ENCODE data around the gene MS4A4E.
"Not testable (repeated sequence)": the region's sequence is repeated elsewhere in the genome, so short reads cannot be mapped to it uniquely, and the experiment has no call there.

MS4A4E gene

DNA sequence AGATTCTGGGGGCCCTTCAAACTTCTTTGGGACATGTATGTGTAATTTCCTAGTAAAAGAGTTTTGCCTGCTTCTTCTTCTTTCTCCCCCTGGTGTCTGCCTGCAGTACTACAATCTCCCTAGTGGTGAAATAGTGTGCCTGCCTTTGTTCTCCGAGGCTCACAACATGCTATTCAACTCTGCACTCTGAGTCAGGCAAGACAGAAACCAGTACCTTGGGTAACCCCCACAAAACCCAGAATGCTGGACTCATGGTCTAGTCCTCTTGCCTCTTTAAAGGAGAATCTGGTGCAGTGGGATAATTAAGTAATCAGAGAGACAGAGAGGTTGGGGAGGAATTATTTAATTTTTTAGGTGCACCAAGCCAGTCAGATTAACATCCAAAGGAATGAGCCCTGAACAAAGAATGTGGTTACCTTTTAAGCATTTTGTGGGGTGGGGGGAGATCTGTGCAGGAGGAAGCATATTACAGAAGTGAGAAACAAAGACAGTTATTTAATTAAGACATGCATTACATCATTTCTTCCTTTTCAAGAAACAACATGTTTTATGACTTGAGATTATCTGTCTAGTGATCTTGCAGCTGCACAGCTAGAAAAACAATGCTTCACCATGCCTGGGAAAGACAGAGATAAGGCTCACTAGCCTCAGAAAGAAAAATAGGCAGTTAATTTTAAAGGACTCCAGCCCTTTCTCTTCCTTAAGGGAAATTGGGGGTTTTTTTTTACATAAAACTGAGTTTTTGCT lies 49.1 kb downstream of the MS4A4E start:
- TF ChIP-seq, protein P1, sequence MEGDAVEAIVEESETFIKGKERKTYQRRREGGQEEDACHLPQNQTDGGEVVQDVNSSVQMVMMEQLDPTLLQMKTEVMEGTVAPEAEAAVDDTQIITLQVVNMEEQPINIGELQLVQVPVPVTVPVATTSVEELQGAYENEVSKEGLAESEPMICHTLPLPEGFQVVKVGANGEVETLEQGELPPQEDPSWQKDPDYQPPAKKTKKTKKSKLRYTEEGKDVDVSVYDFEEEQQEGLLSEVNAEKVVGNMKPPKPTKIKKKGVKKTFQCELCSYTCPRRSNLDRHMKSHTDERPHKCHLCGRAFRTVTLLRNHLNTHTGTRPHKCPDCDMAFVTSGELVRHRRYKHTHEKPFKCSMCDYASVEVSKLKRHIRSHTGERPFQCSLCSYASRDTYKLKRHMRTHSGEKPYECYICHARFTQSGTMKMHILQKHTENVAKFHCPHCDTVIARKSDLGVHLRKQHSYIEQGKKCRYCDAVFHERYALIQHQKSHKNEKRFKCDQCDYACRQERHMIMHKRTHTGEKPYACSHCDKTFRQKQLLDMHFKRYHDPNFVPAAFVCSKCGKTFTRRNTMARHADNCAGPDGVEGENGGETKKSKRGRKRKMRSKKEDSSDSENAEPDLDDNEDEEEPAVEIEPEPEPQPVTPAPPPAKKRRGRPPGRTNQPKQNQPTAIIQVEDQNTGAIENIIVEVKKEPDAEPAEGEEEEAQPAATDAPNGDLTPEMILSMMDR (IDR thresholded peaks at IDR 0.05; ENCODE audit: control insufficient read depth, extremely low read depth, insufficient read depth) = peak; percentile 66
- H3K4me3 ChIP-seq (ENCODE audit: low read depth, low read length) = no peak overlapping the region
- peak; percentile 8 for DNase-seq (ENCODE audit: low read depth)

DNA sequence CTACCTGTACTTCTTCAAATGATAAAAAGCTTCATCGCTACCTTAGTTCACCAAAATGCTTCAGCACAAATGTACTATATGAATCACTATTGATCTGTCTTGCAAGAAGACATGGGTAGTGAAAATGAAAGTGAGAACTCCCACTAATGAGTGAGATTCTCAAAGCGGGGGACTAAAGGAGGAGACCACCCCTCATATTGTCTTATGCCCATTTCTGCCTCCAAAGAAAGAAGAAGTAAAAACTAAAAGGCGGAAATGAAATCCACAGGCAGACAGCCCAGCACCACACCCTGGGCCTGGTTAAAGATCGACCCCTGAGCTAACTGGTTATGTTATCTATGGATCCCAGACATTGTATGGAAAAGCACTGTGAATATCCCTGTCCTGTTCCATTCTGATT lies 50.4 kb downstream of the MS4A4E start:
- H3K4me3 ChIP-seq (ENCODE audit: low read depth, low read length); DNase-seq (ENCODE audit: low read depth): not testable (repeated sequence)

- DNase-seq (ENCODE audit: low read depth); H3K4me3 ChIP-seq (ENCODE audit: low read depth, low read length): not testable (repeated sequence)
These were observed 54.5 kb downstream of the MS4A4E start for GRCh38 chr11:60188481-60188880.

DNA sequence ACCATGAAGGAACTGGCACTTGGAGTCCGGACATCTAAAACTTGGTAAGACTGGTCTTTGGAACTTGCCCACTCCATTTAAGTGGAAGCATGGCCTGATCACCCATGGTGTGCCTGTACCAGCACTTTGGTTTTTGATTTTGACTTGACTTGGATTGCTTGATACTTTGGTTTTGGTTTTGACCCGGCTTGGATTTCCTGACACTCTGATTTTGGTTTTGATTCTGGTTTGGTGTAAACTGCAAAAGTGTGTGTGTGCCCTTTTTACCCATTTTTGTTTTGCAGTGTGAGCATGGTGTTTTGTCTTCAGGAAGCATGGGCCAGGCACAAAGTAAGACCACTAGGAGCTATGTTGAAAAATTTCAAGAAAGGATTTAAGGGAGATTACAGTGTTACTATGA lies 56.8 kb downstream of the MS4A4E start:
- not testable (repeated sequence) for DNase-seq (ENCODE audit: low read depth); H3K4me3 ChIP-seq (ENCODE audit: low read depth, low read length)

DNA sequence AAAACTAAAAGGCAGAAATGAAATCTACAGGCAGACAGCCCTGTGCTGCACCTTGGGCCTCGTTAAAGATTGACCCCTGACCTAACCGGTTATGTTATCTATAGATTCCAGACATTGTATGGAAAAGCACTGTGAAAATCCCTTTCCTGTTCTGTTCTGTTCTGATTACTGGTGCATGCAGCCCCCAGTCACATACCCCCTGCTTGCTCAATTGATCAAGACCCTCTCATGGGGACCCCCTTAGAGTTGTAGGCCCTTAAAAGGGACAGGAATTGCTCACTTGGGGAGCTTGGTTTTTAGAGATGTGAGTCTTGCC lies 57.5 kb downstream of the MS4A4E start:
- not testable (repeated sequence) for H3K4me3 ChIP-seq (ENCODE audit: low read depth, low read length); DNase-seq (ENCODE audit: low read depth)

- no peak overlapping the region for H3K4me3 ChIP-seq (ENCODE audit: low read depth, low read length)
- TF ChIP-seq, protein P1 (IDR thresholded peaks at IDR 0.05; ENCODE audit: control insufficient read depth, extremely low read depth, insufficient read depth) = no peak
- DNase-seq (ENCODE audit: low read depth) = no peak
These were observed 58.0 kb downstream of the MS4A4E start for GRCh38 chr11:60184824-60185511.

- TF ChIP-seq, protein P1 (IDR thresholded peaks at IDR 0.05; ENCODE audit: control insufficient read depth, extremely low read depth, insufficient read depth) = no peak
- H3K4me3 ChIP-seq (ENCODE audit: low read depth, low read length) = no peak overlapping the region
- no peak for DNase-seq (ENCODE audit: low read depth)
These were observed 59.2 kb downstream of the MS4A4E start for GRCh38 chr11:60183591-60184205.

DNA sequence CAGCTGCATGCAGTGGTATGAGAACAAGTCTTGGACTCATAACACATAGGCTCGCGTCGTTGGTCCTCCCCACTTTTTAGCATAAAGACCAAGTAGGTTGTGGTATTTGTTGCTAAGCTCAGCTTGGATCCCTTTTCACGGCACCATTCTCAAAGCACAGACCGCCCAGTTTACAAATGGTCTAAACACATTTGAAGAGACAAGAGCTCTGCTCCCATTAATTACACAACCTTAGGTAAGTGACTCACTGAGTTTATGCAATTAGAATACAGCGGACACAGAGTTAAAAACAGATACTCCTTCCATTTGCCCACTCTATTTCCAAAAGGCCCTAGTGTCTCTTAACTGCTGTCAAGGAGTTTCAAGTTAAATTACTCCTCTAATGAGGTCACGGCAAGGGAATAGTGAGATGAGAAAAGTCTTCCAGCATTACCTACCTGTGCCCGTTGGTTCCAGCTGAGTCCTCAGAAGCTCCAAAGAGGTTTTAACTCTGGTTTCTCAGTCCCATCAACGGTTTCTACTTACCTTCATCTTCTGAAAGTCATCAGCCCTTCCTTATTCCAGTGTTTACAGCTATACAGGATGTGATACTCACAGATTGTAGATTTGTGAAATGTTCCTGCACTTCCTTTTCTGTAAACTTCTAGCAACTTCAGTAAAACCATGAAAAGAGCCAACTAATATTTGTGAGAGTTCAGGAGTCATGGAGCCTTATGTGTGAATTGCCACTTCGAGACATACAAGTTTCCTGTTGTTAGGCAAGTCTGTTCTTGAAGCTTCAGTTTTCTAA lies 60.2 kb downstream of the MS4A4E start, which contains the start of gene MS4A6A:
Gene MS4A6A (minus strand): TSS at position 543 of the 790 bp plus-strand sequence. CDS start 1,356 bp downstream, outside the sequence.
- TF ChIP-seq, protein P1 (IDR thresholded peaks at IDR 0.05; ENCODE audit: control insufficient read depth, extremely low read depth, insufficient read depth) = no peak
- DNase-seq (ENCODE audit: low read depth) = no peak
- H3K4me3 ChIP-seq (ENCODE audit: low read depth, low read length) = no peak within 1 kb of the TSS
